GM10248 (cell line): Measurements from ENCODE around the gene CRIM1.

Experiments
- CTCF ChIA-PET: fragments of 300-600 bp; sonication (Branson Sonifier 250); formaldehyde crosslinking; extraction: SDS; loops from one replicate; lab custom pipeline; 2021; ENCODE audit warnings: antibody characterized with exemption; lab: Yijun Ruan, JAX
- POLR2A ChIA-PET: fragments of 350-650 bp; sonication (Branson Sonifier 250); formaldehyde crosslinking; extraction: SDS; loops from one replicate; lab custom pipeline; 2020; ENCODE audit warnings: antibody characterized with exemption; lab: Yijun Ruan, JAX
- DNase-seq: peaks from one replicate; pipeline ENCODE4 v3.0.0; 2012; ENCODE audit errors: extremely low spot score
- TF ChIP-seq, protein P1 (sequence below): IDR thresholded peaks from 2 replicates; pipeline ENCODE4 v1.5.1; 2012; ENCODE audit warnings: mild to moderate bottlenecking, low read depth; ENCODE audit errors: extremely low read depth, missing control alignments, control extremely low read depth

Gene CRIM1

DNA sequence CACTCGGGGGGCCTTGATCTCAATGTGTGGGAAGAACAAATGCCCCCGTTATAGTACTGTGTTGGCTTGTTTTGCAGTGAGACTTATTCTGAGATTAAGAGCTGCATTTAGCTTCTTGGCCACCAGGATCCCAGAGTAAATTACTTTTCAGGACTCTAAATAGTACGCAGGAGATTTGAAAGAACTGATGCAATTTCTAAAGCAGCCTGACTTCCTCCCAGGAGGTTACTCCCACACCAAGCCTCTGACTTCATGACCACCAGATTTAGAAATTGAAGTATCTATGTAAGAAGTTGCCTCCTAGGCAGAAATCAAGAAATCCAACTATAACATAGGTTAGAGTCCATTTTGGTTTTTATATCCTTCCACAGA, 175.4 kb downstream of the CRIM1 start:
- peak; percentile 28 for DNase-seq
- ChIA-PET POLR2A (interaction anchor here (0.6 kb wide), 1 partner anchor 18 kb away, joined by 3 read pairs; no protein-coding TSS in a partner anchor), CTCF (interaction anchor here (0.8 to 2.0 kb wide), 4 partner anchors 10 to 133 kb away, joined by 3 to 5 read pairs (median 4); no protein-coding TSS in a partner anchor)
- TF ChIP-seq, protein P1, sequence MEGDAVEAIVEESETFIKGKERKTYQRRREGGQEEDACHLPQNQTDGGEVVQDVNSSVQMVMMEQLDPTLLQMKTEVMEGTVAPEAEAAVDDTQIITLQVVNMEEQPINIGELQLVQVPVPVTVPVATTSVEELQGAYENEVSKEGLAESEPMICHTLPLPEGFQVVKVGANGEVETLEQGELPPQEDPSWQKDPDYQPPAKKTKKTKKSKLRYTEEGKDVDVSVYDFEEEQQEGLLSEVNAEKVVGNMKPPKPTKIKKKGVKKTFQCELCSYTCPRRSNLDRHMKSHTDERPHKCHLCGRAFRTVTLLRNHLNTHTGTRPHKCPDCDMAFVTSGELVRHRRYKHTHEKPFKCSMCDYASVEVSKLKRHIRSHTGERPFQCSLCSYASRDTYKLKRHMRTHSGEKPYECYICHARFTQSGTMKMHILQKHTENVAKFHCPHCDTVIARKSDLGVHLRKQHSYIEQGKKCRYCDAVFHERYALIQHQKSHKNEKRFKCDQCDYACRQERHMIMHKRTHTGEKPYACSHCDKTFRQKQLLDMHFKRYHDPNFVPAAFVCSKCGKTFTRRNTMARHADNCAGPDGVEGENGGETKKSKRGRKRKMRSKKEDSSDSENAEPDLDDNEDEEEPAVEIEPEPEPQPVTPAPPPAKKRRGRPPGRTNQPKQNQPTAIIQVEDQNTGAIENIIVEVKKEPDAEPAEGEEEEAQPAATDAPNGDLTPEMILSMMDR, result no peak

DNA sequence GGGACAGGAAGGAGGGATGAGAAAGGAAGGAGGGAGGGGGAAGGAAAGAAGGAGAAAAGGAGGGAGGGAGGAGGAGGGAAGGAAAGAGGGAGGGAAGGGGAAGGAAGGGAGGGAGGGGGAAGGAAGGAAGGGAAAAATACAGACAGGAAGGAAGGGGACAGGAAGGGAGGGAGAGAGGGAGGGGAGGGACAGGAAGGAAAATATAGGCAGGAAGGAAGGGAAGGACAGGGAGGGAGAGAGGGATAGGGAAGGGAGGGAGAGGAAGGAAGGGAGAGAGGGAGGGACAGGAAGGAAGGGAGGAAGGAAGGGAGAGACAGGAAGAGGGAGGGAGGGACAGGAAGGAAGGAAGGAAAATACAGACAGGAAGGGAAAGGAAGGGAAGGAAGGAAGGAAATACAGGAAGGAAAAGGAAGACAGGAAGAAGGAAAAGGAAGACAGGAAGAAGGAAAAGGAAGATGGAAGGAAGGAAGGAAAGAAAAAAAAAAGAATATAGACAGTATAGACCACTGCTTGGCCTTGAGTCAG, 178.8 kb downstream of the CRIM1 start:
- DNase-seq, result no peak
- TF ChIP-seq, protein P1, result no peak
- ChIA-PET CTCF (no interaction called here), POLR2A (no interaction called here)

DNA sequence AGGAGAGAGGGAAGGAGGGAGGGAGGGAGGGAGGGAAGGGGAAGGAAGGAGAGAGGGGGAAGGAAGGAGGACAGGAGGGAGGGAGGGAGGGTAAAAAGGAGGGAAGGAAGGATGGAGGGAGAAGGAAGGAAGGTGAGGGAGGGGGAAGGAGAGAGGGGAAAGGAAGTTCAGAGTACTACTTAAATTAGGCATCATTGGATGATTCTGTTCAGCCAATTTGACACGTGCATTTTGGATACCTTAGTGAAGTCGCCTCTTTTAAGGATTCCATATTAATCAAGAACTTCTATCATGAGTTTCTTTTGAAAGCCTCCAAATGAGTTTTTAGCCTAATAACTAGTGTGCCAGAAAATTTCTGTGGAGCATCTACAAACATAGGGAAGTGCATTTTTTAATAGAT, 179.5 kb downstream of the CRIM1 start:
- TF ChIP-seq, protein P1, result no peak
- ChIA-PET POLR2A (no interaction called here), CTCF (no interaction called here)
- no peak for DNase-seq

DNA sequence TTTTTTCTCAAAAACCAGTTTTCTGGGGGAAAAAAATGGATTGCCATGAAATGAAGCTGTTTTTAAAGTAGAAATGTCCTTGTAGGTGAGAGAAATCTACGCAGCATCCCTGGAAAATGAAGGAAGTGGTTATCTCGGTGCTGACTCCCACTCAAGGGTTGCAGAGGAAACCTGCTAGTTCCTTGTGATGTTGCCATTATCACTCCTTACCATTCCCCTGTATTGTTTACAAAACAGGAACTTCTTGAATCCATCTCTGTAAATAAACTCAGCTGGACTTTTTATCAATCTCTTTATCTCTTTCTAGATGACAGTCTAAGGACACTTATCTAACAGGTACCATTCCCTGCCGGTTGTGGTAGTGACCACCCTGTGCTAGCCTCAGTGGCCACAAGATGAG, 181.2 kb downstream of the CRIM1 start:
- POLR2A ChIA-PET, result no interaction called here
- no peak for DNase-seq
- CTCF ChIA-PET, result interaction anchor here (0.9 to 2.4 kb wide), 2 partner anchors 9 to 12 kb away, joined by 3 to 10 read pairs; no protein-coding TSS in a partner anchor
- TF ChIP-seq, protein P1, result no peak

DNA sequence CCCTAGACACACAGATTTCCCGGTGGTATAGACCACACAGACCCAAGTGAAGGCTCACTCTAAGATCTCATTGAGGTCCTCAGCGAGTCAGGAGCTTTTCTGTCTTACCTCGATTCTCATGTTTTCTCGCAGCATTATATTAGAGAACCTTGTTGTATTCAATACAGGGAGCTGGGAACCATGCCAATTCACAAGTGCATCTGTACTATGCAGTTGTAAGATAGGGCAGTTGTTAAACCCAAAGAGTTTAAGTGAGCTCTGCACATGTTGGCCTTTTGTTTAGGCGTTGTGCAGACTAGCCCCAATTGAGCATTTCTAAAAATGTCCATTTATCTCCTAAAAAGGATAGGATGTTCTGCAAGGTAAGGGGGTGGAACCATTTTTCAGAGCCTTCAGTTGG, 182.8 kb downstream of the CRIM1 start:
- POLR2A ChIA-PET, result no interaction called here
- TF ChIP-seq, protein P1, result no peak
- DNase-seq, result no peak
- CTCF ChIA-PET, result interaction anchor here (2.4 kb wide), 1 partner anchor 11 kb away, joined by 10 read pairs; no protein-coding TSS in a partner anchor

DNA sequence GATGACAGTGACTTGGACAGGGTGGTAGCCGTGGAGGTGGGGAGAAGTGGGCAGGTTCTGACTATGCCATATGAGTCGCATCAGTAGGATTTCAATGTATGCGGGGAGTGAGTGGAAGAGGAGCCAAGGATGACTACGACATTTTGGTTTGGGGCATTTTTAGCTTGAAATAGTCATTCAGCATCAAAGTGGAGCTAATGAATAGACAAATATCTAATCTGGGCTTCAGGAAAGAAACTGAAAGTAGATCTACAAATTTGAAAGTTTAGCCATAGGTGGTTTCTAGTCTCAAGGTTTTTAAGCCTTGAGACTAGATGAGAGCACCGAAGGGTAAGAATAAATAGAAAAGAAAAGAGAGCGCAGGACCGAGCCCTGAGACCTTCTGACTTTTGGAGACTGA, 184.1 kb downstream of the CRIM1 start:
- peak; percentile 33 for DNase-seq
- POLR2A ChIA-PET, result no interaction called here
- CTCF ChIA-PET, result no interaction called here
- TF ChIP-seq, protein P1, result no peak
